B cell (primary cell): Measurements from ENCODE around the gene GPR176. TPM values are rescaled to one million over a fixed set of nuclear protein-coding genes. Genes with fewer than 3 reads are reported as not detected.

Experiments used
- ATAC-seq: fragments of 200-7000 bp; cut with Tn5 transposase; one replicate; pipeline ENCODE4 v1.10.0; 2021; ENCODE audit warnings: low read depth, mild to moderate bottlenecking, moderate number of reproducible peaks, moderate library complexity
- CTCF ChIA-PET: fragments of 350-600 bp; sonication (Branson Sonifier 250); formaldehyde crosslinking; loops from one replicate; lab custom pipeline; 2021; ENCODE audit warnings: antibody characterized with exemption, inconsistent platforms; lab: Charles Lee
- POLR2A ChIA-PET: fragments of 350-600 bp; sonication (Branson Sonifier 250); formaldehyde crosslinking; loops from one replicate; lab custom pipeline; 2021; ENCODE audit warnings: antibody characterized with exemption; lab: Charles Lee
- DNase-seq: peaks from one replicate; pipeline ENCODE4 v3.0.0; 2013
- H2AFZ ChIP-seq: 2 replicates; pipeline ENCODE4 v1.6.1; 2012; ENCODE audit warnings: mild to moderate bottlenecking, low read depth, low read length; ENCODE audit not compliant: insufficient read depth, poor library complexity, severe bottlenecking
- H3K27ac ChIP-seq, 2 donors: 1 replicate in 1 of 2; 2 replicates in 1 of 2; pipeline ENCODE4 v1.5.1; 2012 to 2013; ENCODE audit warnings: low read length in 2 of 2, mild to moderate bottlenecking in 2 of 2, moderate library complexity in 1 of 2
- H3K27me3 ChIP-seq, 4 experiments: fragments of 200-600 bp in 1 of 4; sonication (generic) in 1 of 4; replicated peaks in 1 of 4; 1 replicate in 2 of 4; 2 replicates in 2 of 4; pipeline versions ENCODE4 v1.6.1 to v1.7.0; 2013 to 2016; ENCODE audit warnings: low read length in 3 of 4, mild to moderate bottlenecking in 2 of 4, mixed read lengths in 1 of 4, moderate library complexity in 1 of 4; ENCODE audit not compliant: insufficient read depth in 4 of 4, control insufficient read depth in 3 of 4; ENCODE audit errors: control extremely low read depth in 1 of 4
- H3K36me3 ChIP-seq, 2 experiments: replicated peaks in 1 of 2; 1 replicate in 1 of 2; 2 replicates in 1 of 2; pipeline versions ENCODE4 v1.6.1 to v1.7.1; 2013; ENCODE audit warnings: low read length in 1 of 2; ENCODE audit not compliant: insufficient read depth in 2 of 2, control insufficient read depth in 1 of 2; ENCODE audit errors: control extremely low read depth in 1 of 2, extremely low read depth in 1 of 2
- H3K4me1 ChIP-seq, 2 donors: fragments of 200-600 bp in 1 of 2; sonication (generic) in 1 of 2; 1 replicate in 1 of 2; 2 replicates in 1 of 2; pipeline versions ENCODE4 v1.5.1 to v1.6.1; 2013 to 2017; ENCODE audit warnings: low read length in 2 of 2; ENCODE audit not compliant: control insufficient read depth in 2 of 2, insufficient read depth in 2 of 2
- H3K4me2 ChIP-seq: replicated peaks from 2 replicates; pipeline ENCODE3; 2012; ENCODE audit warnings: mild to moderate bottlenecking, low read depth, low read length; ENCODE audit not compliant: poor library complexity, severe bottlenecking
- H3K4me3 ChIP-seq, 5 experiments: fragments of 200-600 bp in 1 of 5; sonication (generic) in 1 of 5; 1 replicate in 3 of 5; 2 replicates in 2 of 5; pipeline versions ENCODE4 v1.5.1 to v1.7.0; 2011 to 2016; ENCODE audit warnings: low read length in 4 of 5, mild to moderate bottlenecking in 4 of 5, low read depth in 2 of 5, control low read depth in 1 of 5, moderate library complexity in 1 of 5; ENCODE audit not compliant: insufficient read depth in 1 of 5; ENCODE audit errors: control extremely low read depth in 1 of 5, extremely low read depth in 1 of 5
- H3K79me2 ChIP-seq: fragments of 200-600 bp; sonication (generic); one replicate; pipeline ENCODE4 v1.6.0; 2016; ENCODE audit warnings: low read length; ENCODE audit not compliant: control insufficient read depth, insufficient read depth
- H3K9ac ChIP-seq: fragments of 200-600 bp; sonication (generic); 2 replicates; pipeline ENCODE4 v1.6.1; 2017; ENCODE audit warnings: mild to moderate bottlenecking, low read length, moderate library complexity
- H3K9me3 ChIP-seq, 3 donors: one replicate each; pipeline versions ENCODE4 v1.6.1 to v1.7.1; 2013; ENCODE audit warnings: low read length in 2 of 3; ENCODE audit not compliant: control insufficient read depth in 2 of 3, insufficient read depth in 1 of 3; ENCODE audit errors: control extremely low read depth in 1 of 3
- H4K20me1 ChIP-seq: 2 replicates; pipeline ENCODE4 v1.6.0; 2012; ENCODE audit warnings: mild to moderate bottlenecking, low read length; ENCODE audit not compliant: insufficient read depth, control insufficient read depth, poor library complexity, severe bottlenecking
- H3K27ac Mint-ChIP-seq: one replicate; pipeline ENCODE4 v1.8.0; 2021; ENCODE audit warnings: mixed read lengths
- H3K27me3 Mint-ChIP-seq: one replicate; pipeline ENCODE4 v1.8.0; 2021; ENCODE audit warnings: mixed read lengths
- H3K4me1 Mint-ChIP-seq: one replicate; pipeline ENCODE4 v1.8.0; 2021; ENCODE audit warnings: mixed read lengths
- H3K4me3 Mint-ChIP-seq: one replicate; pipeline ENCODE4 v1.8.0; 2021; ENCODE audit warnings: mixed read lengths
- H3K9me3 Mint-ChIP-seq: one replicate; pipeline ENCODE4 v1.8.0; 2022; ENCODE audit warnings: mixed read lengths; ENCODE audit not compliant: insufficient read depth
- CTCF ChIP-seq: fragments of 200-600 bp; IDR thresholded peaks from one replicate; pipeline ENCODE4 v1.8.0; 2022; ENCODE audit warnings: antibody characterized with exemption, mild to moderate bottlenecking
- EZH2 ChIP-seq: IDR thresholded peaks from 2 replicates; pipeline ENCODE4 v1.6.1; 2012; ENCODE audit warnings: borderline replicate concordance, low read depth, mild to moderate bottlenecking, moderate library complexity, low read length; ENCODE audit not compliant: insufficient read depth, poor library complexity, severe bottlenecking
- WGBS: methylation state at CpG from one replicate; pipeline ENCODE4 v1.1.5; 2013; ENCODE audit warnings: missing lambda C conversion rate; ENCODE audit not compliant: insufficient coverage; 5-methylcytosine and 5-hydroxymethylcytosine counted together
- intact Hi-C: fragments of 100-400 bp; cut with micrococcal nuclease; formaldehyde crosslinking; loops from one replicate; pipeline ENCODE4 v1.10.0; 2022
- polyA plus RNA-seq: library from polyadenylated mRNA; depleted of rRNA; stranded (reverse); fragments of >200 nt; gene quantifications from 2 replicates; pipeline ENCODE4 v1.2.3, GENCODE V29; 2012
- total RNA-seq, 2 donors: library from RNA; stranded (reverse); fragments of 120-200 nt in 1 of 2; gene quantifications; 1 replicate in 1 of 2; 2 replicates in 1 of 2; pipeline versions ENCODE4 v1.2.3 to v1.2.4, GENCODE V29; 2013 to 2022

Gene GPR176
- total and polyA plus RNA-seq, 2 donors (not counting 1 experiment from before 2014, with no cell fraction given) = 0.07 to 0.30 TPM

DNA sequence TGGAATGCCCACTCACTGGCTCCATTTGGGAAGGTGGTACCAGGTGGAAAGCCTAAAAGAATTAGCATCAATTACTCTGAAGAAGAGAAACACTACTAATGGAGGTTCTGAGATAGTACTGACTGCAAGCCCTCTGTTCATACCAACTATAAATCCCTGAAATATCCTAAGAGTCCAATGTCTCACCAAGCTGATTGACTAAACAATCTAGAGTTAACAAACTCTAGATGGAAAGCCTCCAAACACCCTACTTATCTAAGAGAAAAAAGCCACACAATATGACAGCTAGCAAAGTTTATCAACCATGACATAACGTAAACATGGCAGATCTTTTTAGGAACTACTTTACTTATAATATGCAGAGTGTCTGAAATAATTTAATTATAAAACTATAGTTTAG is 59.2 kb downstream of the GPR176 start:
- WGBS = no CpG with 5 or more reads among the region's 1 CpG
- Mint-ChIP-seq H3K27me3 (peaks cover 32% of the 10 kb centered on the region), H3K9me3 (no peaks in the 10 kb centered on the region), H3K27ac (no peak overlapping the region), H3K4me3 (no peak overlapping the region), H3K4me1 (no peaks in the 10 kb centered on the region)
- no peaks in the 10 kb centered on the region for H3K36me3 ChIP-seq
- H3K9ac ChIP-seq = no peak overlapping the region
- no peaks in the 10 kb centered on the region for H3K4me1 ChIP-seq
- no peaks in the 10 kb centered on the region for H3K9me3 ChIP-seq
- ChIA-PET CTCF (interaction anchor here (1.5 kb wide), 1 partner anchor 15 kb away, joined by 3 read pairs; no protein-coding TSS in a partner anchor), POLR2A (no interaction called here)
- no peaks in the 10 kb centered on the region for H3K79me2 ChIP-seq
- H2AFZ ChIP-seq = no peak overlapping the region
- intact Hi-C loops = no loop called here
- DNase-seq (no peak), ATAC-seq (no peak)
- no peak overlapping the region for H3K27ac ChIP-seq
- H4K20me1 ChIP-seq = no peaks in the 10 kb centered on the region
- no peak for TF ChIP-seq EZH2
- TF ChIP-seq CTCF = no peak
- no peaks in the 10 kb centered on the region for H3K27me3 ChIP-seq
- no peak overlapping the region for H3K4me3 ChIP-seq
- H3K4me2 ChIP-seq = no peak overlapping the region

GRCh38 chr15:39860200-39860599 is 59.9 kb downstream of the GPR176 start:
- Histone ChIP-seq H3K4me2 (no peak overlapping the region), H3K9me3 (no peaks in the 10 kb centered on the region), H3K4me3 (no peak overlapping the region), H3K4me1 (no peaks in the 10 kb centered on the region), H3K36me3 (no peaks in the 10 kb centered on the region), H3K27ac (no peak overlapping the region), H3K79me2 (no peaks in the 10 kb centered on the region), H4K20me1 (no peaks in the 10 kb centered on the region), H3K27me3 (no peaks in the 10 kb centered on the region), H2AFZ (no peak overlapping the region), H3K9ac (no peak overlapping the region)
- no peak for TF ChIP-seq EZH2
- TF ChIP-seq CTCF = no peak
- H3K4me1 Mint-ChIP-seq = no peaks in the 10 kb centered on the region
- no peak overlapping the region for H3K4me3 Mint-ChIP-seq
- intact Hi-C loops = no loop called here
- DNase-seq (no peak), ATAC-seq (no peak)
- H3K9me3 Mint-ChIP-seq = no peaks in the 10 kb centered on the region
- WGBS = 100% methylated on average over 2 of the region's 3 CpGs
- CTCF ChIA-PET = no interaction called here
- no peak overlapping the region for H3K27ac Mint-ChIP-seq
- H3K27me3 Mint-ChIP-seq = peaks cover 30% of the 10 kb centered on the region
- POLR2A ChIA-PET = no interaction called here
